B cell (primary cell): ENCODE results near the gene FBXO24. TPM values are rescaled to one million over a fixed set of nuclear protein-coding genes. Genes with fewer than 3 reads are reported as not detected.

Experiments
- ATAC-seq: fragments of 200-7000 bp; cut with Tn5 transposase; one replicate; pipeline ENCODE4 v1.10.0; 2021; ENCODE audit warnings: low read depth, mild to moderate bottlenecking, moderate number of reproducible peaks, moderate library complexity
- CTCF ChIA-PET: fragments of 350-600 bp; sonication (Branson Sonifier 250); formaldehyde crosslinking; loops from one replicate; lab custom pipeline; 2021; ENCODE audit warnings: antibody characterized with exemption, inconsistent platforms; lab: Charles Lee
- POLR2A ChIA-PET: fragments of 350-600 bp; sonication (Branson Sonifier 250); formaldehyde crosslinking; loops from one replicate; lab custom pipeline; 2021; ENCODE audit warnings: antibody characterized with exemption; lab: Charles Lee
- DNase-seq: peaks from one replicate; pipeline ENCODE4 v3.0.0; 2013
- H2AFZ ChIP-seq: 2 replicates; pipeline ENCODE4 v1.6.1; 2012; ENCODE audit warnings: mild to moderate bottlenecking, low read depth, low read length; ENCODE audit not compliant: insufficient read depth, poor library complexity, severe bottlenecking
- H3K27ac ChIP-seq, 2 donors: 1 replicate in 1 of 2; 2 replicates in 1 of 2; pipeline ENCODE4 v1.5.1; 2012 to 2013; ENCODE audit warnings: low read length in 2 of 2, mild to moderate bottlenecking in 2 of 2, moderate library complexity in 1 of 2
- H3K27me3 ChIP-seq, 4 experiments: fragments of 200-600 bp in 1 of 4; sonication (generic) in 1 of 4; replicated peaks in 1 of 4; 1 replicate in 2 of 4; 2 replicates in 2 of 4; pipeline versions ENCODE4 v1.6.1 to v1.7.0; 2013 to 2016; ENCODE audit warnings: low read length in 3 of 4, mild to moderate bottlenecking in 2 of 4, mixed read lengths in 1 of 4, moderate library complexity in 1 of 4; ENCODE audit not compliant: insufficient read depth in 4 of 4, control insufficient read depth in 3 of 4; ENCODE audit errors: control extremely low read depth in 1 of 4
- H3K36me3 ChIP-seq, 2 experiments: replicated peaks in 1 of 2; 1 replicate in 1 of 2; 2 replicates in 1 of 2; pipeline versions ENCODE4 v1.6.1 to v1.7.1; 2013; ENCODE audit warnings: low read length in 1 of 2; ENCODE audit not compliant: insufficient read depth in 2 of 2, control insufficient read depth in 1 of 2; ENCODE audit errors: control extremely low read depth in 1 of 2, extremely low read depth in 1 of 2
- H3K4me1 ChIP-seq, 2 donors: fragments of 200-600 bp in 1 of 2; sonication (generic) in 1 of 2; 1 replicate in 1 of 2; 2 replicates in 1 of 2; pipeline versions ENCODE4 v1.5.1 to v1.6.1; 2013 to 2017; ENCODE audit warnings: low read length in 2 of 2; ENCODE audit not compliant: control insufficient read depth in 2 of 2, insufficient read depth in 2 of 2
- H3K4me2 ChIP-seq: replicated peaks from 2 replicates; pipeline ENCODE3; 2012; ENCODE audit warnings: mild to moderate bottlenecking, low read depth, low read length; ENCODE audit not compliant: poor library complexity, severe bottlenecking
- H3K4me3 ChIP-seq, 5 experiments: fragments of 200-600 bp in 1 of 5; sonication (generic) in 1 of 5; 1 replicate in 3 of 5; 2 replicates in 2 of 5; pipeline versions ENCODE4 v1.5.1 to v1.7.0; 2011 to 2016; ENCODE audit warnings: low read length in 4 of 5, mild to moderate bottlenecking in 4 of 5, low read depth in 2 of 5, control low read depth in 1 of 5, moderate library complexity in 1 of 5; ENCODE audit not compliant: insufficient read depth in 1 of 5; ENCODE audit errors: control extremely low read depth in 1 of 5, extremely low read depth in 1 of 5
- H3K79me2 ChIP-seq: fragments of 200-600 bp; sonication (generic); one replicate; pipeline ENCODE4 v1.6.0; 2016; ENCODE audit warnings: low read length; ENCODE audit not compliant: control insufficient read depth, insufficient read depth
- H3K9ac ChIP-seq: fragments of 200-600 bp; sonication (generic); 2 replicates; pipeline ENCODE4 v1.6.1; 2017; ENCODE audit warnings: mild to moderate bottlenecking, low read length, moderate library complexity
- H3K9me3 ChIP-seq, 3 donors: one replicate each; pipeline versions ENCODE4 v1.6.1 to v1.7.1; 2013; ENCODE audit warnings: low read length in 2 of 3; ENCODE audit not compliant: control insufficient read depth in 2 of 3, insufficient read depth in 1 of 3; ENCODE audit errors: control extremely low read depth in 1 of 3
- H4K20me1 ChIP-seq: 2 replicates; pipeline ENCODE4 v1.6.0; 2012; ENCODE audit warnings: mild to moderate bottlenecking, low read length; ENCODE audit not compliant: insufficient read depth, control insufficient read depth, poor library complexity, severe bottlenecking
- H3K27ac Mint-ChIP-seq: one replicate; pipeline ENCODE4 v1.8.0; 2021; ENCODE audit warnings: mixed read lengths
- H3K27me3 Mint-ChIP-seq: one replicate; pipeline ENCODE4 v1.8.0; 2021; ENCODE audit warnings: mixed read lengths
- H3K4me1 Mint-ChIP-seq: one replicate; pipeline ENCODE4 v1.8.0; 2021; ENCODE audit warnings: mixed read lengths
- H3K4me3 Mint-ChIP-seq: one replicate; pipeline ENCODE4 v1.8.0; 2021; ENCODE audit warnings: mixed read lengths
- H3K9me3 Mint-ChIP-seq: one replicate; pipeline ENCODE4 v1.8.0; 2022; ENCODE audit warnings: mixed read lengths; ENCODE audit not compliant: insufficient read depth
- EZH2 ChIP-seq: IDR thresholded peaks from 2 replicates; pipeline ENCODE4 v1.6.1; 2012; ENCODE audit warnings: borderline replicate concordance, low read depth, mild to moderate bottlenecking, moderate library complexity, low read length; ENCODE audit not compliant: insufficient read depth, poor library complexity, severe bottlenecking
- WGBS: methylation state at CpG from one replicate; pipeline ENCODE4 v1.1.5; 2013; ENCODE audit warnings: missing lambda C conversion rate; ENCODE audit not compliant: insufficient coverage; 5-methylcytosine and 5-hydroxymethylcytosine counted together
- intact Hi-C: fragments of 100-400 bp; cut with micrococcal nuclease; formaldehyde crosslinking; loops from one replicate; pipeline ENCODE4 v1.10.0; 2022
- polyA plus RNA-seq: library from polyadenylated mRNA; depleted of rRNA; stranded (reverse); fragments of >200 nt; gene quantifications from 2 replicates; pipeline ENCODE4 v1.2.3, GENCODE V29; 2012
- total RNA-seq, 2 donors: library from RNA; stranded (reverse); fragments of 120-200 nt in 1 of 2; gene quantifications; 1 replicate in 1 of 2; 2 replicates in 1 of 2; pipeline versions ENCODE4 v1.2.3 to v1.2.4, GENCODE V29; 2013 to 2022
- TF ChIP-seq, protein P1 (sequence below): fragments of 200-600 bp; IDR thresholded peaks from one replicate; pipeline ENCODE4 v1.8.0; 2022; ENCODE audit warnings: antibody characterized with exemption, mild to moderate bottlenecking

Gene FBXO24
- total and polyA plus RNA-seq, 2 donors (not counting 1 experiment from before 2014, with no cell fraction given): 1.2 to 1.6 TPM

DNA sequence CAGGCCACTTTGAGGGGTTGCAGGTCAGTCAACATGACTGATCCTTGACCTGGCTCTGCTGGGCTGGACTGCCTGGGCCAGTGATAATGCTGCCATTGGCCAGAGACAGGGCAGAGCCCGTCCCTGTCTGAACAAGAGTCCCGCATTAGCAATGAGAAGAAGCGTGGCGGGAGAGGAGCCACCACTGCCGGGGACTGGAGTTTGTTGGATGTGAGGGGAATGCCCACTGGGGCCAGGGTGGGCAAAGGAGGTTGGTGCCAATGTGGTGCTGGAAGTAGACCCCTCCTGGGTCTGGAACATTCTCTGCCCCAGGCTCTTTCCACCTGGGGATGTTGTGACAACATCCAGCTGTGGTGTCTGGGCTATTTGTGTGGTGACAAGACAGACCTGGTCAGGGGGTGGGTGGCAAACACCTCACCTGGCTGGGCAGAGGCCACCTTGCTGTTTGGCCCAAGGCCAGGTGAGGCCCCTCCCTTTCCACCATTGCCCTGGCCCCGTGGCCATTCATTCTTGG is 20.1 kb upstream of the FBXO24 start:
- ChIA-PET POLR2A (interaction anchor here (1.0 to 1.6 kb wide), 2 partner anchors 18 to 23 kb away, joined by 3 read pairs; no protein-coding TSS in a partner anchor), CTCF (interaction anchor here (1.0 to 9.8 kb wide), 8 partner anchors 11 to 286 kb away, joined by 3 to 226 read pairs (median 6); partner anchors contain the start of genes FBXO24, GIGYF1, LRCH4 and SLC12A9)
- Mint-ChIP-seq H3K27me3 (no peaks in the 10 kb centered on the region), H3K4me3 (no peak overlapping the region), H3K4me1 (peaks cover 38% of the 10 kb centered on the region), H3K27ac (no peak overlapping the region), H3K9me3 (no peaks in the 10 kb centered on the region)
- Histone ChIP-seq H3K4me1 (peaks cover 36 to 45% of the 10 kb centered on the region in 2 donors), H3K9me3 (no peaks in the 10 kb centered on the region), H2AFZ (no peak overlapping the region), H3K79me2 (no peaks in the 10 kb centered on the region), H4K20me1 (peaks cover 3% of the 10 kb centered on the region), H3K4me2 (no peak overlapping the region), H3K4me3 (no peak overlapping the region), H3K27ac (no peak overlapping the region), H3K9ac (no peak overlapping the region), H3K36me3 (peaks cover 0 to 8% of the 10 kb centered on the region in 2 experiments), H3K27me3 (no peaks in the 10 kb centered on the region)
- TF ChIP-seq, protein P1, sequence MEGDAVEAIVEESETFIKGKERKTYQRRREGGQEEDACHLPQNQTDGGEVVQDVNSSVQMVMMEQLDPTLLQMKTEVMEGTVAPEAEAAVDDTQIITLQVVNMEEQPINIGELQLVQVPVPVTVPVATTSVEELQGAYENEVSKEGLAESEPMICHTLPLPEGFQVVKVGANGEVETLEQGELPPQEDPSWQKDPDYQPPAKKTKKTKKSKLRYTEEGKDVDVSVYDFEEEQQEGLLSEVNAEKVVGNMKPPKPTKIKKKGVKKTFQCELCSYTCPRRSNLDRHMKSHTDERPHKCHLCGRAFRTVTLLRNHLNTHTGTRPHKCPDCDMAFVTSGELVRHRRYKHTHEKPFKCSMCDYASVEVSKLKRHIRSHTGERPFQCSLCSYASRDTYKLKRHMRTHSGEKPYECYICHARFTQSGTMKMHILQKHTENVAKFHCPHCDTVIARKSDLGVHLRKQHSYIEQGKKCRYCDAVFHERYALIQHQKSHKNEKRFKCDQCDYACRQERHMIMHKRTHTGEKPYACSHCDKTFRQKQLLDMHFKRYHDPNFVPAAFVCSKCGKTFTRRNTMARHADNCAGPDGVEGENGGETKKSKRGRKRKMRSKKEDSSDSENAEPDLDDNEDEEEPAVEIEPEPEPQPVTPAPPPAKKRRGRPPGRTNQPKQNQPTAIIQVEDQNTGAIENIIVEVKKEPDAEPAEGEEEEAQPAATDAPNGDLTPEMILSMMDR: no peak
- no peak for TF ChIP-seq EZH2
- DNase-seq (no peak), ATAC-seq (no peak)
- intact Hi-C loops: no loop called here
- 93% methylated on average over 5 of the region's 6 CpGs for WGBS

DNA sequence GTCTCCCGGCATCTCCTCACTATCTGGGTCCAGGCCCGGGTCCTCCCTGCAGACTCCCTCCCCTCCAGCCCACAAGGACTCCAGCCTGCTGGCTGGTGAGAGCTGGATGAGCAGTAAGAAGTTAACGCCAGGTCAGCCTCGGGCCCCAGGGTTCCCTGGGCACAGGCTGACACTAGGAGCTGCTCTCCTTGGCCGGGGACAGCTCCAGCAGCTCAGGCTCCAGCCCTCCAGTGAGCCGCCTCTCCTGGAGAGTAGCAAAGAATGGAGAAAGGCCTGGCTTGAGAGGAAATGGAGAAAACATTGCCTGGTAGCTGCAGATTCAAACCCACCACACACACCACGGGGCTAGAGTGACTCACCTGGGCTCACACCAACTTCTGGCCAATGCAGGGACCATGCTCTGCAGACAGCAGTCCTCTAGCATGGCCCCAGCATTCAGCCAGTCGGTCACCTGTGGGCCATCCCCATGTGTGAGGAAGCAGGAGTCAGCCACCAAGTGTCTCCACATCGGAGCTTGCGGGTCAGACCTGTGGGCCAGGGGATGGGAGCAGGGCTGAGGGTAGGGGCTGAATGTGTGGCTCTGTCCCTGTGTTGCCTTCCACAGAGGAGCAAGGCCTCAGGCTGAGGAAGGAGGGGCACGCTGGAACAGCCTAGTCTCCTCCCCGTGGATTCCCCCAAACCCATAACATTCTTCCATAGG is 18.9 kb upstream of the FBXO24 start:
- H3K9ac ChIP-seq: no peak overlapping the region
- peaks cover 0 to 4% of the 10 kb centered on the region in 2 experiments for H3K36me3 ChIP-seq
- H3K27ac ChIP-seq: no peak overlapping the region
- H3K4me3 ChIP-seq: no peak overlapping the region
- H3K9me3 ChIP-seq: no peaks in the 10 kb centered on the region
- H3K4me3 Mint-ChIP-seq: peak overlapping the region; percentile 13
- no peak for TF ChIP-seq EZH2
- TF ChIP-seq, protein P1: no peak
- H3K79me2 ChIP-seq: no peaks in the 10 kb centered on the region
- no peaks in the 10 kb centered on the region for H3K27me3 ChIP-seq
- peaks cover 39 to 53% of the 10 kb centered on the region in 2 donors for H3K4me1 ChIP-seq
- ChIA-PET POLR2A (interaction anchor here (1.6 kb wide), 1 partner anchor 17 kb away, joined by 3 read pairs; no protein-coding TSS in a partner anchor), CTCF (interaction anchor here (0.6 to 9.8 kb wide), 9 partner anchors 8 to 285 kb away, joined by 3 to 226 read pairs (median 5); partner anchors contain the start of genes FBXO24, LRCH4 and SLC12A9)
- peak overlapping the region; percentile 44 for H3K4me2 ChIP-seq
- no peaks in the 10 kb centered on the region for H3K27me3 Mint-ChIP-seq
- H4K20me1 ChIP-seq: peaks cover 7% of the 10 kb centered on the region
- no peaks in the 10 kb centered on the region for H3K9me3 Mint-ChIP-seq
- intact Hi-C loops: no loop called here
- DNase-seq (no peak), ATAC-seq (no peak)
- 88% methylated on average over 10 of the region's 12 CpGs for WGBS
- H3K27ac Mint-ChIP-seq: peak overlapping the region; percentile 78
- peak overlapping the region; percentile 15 for H2AFZ ChIP-seq
- peaks cover 43% of the 10 kb centered on the region for H3K4me1 Mint-ChIP-seq
